Activated T-cell treated with anti-CD3 and anti-CD28 coated beads, Interleukin-2, amount 50 U/mL, for 48 hours (primary cell): Measurements from ENCODE around the gene CAD.
"Not testable (repeated sequence)": the region's sequence is repeated elsewhere in the genome, so short reads cannot be mapped to it uniquely, and the experiment has no call there.

ENCODE experiments used
- DNase-seq, 2 experiments: peaks; one replicate each; pipeline ENCODE4 v3.0.0-alpha.2; 2020

CAD gene

DNA sequence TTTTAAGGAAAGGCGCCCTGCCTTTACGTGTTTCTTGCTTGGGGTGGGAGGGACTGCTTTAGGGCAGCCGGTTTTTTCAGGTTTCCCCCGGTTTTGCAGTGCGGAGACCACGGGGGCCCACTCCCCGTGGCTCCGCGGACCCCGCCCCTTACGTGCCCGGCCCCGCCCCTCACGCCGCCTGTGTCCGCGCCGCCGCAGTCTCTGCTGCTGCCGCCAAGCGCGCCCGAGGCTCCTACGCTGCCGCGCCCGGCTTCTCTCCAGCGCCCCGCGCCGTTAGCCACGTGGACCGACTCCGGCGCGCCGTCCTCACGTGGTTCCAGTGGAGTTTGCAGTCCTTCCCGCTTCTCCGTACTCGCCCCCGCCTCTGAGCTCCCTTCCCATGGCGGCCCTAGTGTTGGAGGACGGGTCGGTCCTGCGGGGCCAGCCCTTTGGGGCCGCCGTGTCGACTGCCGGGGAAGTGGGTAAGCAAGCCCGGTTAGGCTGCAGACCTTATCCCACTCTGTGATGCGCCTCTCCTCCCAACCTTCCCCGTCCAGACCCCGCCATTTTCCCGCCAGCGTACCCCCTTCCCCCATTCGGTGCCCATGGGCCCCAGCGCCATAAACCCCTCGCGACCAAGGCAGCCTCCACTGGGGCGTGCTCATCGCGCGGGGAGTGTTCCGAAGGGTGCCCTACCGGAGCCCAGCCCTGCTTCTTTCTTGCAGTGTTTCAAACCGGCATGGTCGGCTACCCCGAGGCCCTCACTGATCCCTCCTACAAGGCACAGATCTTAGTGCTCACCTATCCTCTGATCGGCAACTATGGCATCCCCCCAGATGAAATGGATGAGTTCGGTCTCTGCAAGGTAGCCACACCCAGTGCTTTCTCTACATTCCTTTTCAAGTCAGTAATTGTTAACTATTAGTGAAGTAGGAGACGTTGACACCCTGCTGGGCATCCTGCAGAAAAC is at the start of gene CAD:
CAD (plus strand) TSS at position 197 of the 949 bp plus-strand sequence; CDS start at position 380, 183 bp downstream.
- peak; percentile 92 to 93 for DNase-seq

GRCh38 chr2:27170581-27171337 is 46.4 kb upstream of the CAD start:
- no peak for DNase-seq

- no peak for DNase-seq
Measured at GRCh38 chr2:27171351-27171848, 45.8 kb upstream of the CAD start.

GRCh38 chr2:27174638-27175037 is 42.5 kb upstream of the CAD start:
- no peak for DNase-seq

- DNase-seq, result no peak
Measured at GRCh38 chr2:27175330-27175729, 41.8 kb upstream of the CAD start.

DNA sequence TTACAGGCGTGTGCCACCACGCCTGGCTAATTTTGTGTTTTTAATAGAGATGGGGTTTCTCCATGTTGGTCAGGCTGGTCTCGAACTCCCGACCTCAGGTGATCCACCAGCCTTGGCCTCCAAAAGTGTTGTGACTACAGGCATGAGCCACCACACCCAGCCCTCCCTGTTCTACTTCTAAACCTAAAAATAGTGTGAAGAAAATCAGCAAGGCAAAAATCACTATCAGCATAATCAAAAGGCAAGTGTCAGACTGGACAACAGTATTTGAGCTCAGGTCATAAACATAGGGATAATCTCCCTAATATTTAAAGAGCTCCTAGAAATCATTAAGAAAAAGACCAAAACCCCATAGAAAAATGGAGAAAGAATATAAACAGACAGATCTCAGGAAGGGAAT is 41.4 kb upstream of the CAD start:
- DNase-seq, result not testable (repeated sequence)

DNA sequence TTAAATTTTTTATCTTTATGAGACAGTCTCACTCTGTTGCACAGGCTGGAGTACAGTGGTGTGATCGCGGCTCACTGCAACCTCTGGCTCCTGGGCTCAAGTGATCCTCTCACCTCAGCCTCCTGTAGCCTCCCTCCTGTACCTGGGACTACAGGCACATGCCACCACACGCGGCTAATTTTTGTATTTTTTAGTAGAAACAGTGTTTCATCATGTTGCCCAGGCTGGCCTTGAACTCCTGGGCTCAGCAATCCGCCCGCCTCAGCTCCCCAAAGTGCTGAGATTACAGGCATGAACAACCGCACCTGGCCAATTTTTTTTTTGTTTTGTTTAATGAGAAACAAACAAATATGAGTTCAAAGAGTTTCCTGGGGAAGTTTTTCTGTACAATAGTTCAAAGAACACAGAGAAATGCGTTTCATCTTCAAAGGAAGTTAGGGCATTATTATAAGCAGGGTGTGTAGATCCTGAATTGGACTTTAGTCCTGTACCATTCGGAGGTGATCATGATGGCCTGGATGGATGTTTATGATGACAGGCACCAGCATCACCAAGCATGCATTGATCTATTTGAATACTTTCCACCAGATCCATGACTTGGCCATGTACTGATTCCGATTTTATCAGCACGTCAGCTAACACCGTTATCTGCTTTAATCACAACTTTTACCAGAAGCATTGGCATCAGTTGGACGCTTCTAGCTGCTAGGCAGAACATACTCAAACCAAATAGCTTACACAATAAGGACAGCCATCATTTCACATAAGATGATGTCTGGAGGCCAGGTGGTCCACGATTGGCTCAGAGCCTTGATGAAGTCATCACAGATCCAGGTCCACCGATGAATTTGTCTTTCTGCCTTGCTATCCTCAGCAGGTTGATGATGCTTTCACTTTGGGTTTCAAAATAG is 39.5 kb upstream of the CAD start:
- no peak for DNase-seq

- no peak for DNase-seq
Measured at GRCh38 chr2:27178469-27178868, 38.7 kb upstream of the CAD start.

GRCh38 chr2:27179344-27180000 is 37.7 kb upstream of the CAD start:
- DNase-seq, result no peak

- DNase-seq, result no peak
Measured at GRCh38 chr2:27182346-27182745, 34.8 kb upstream of the CAD start.

GRCh38 chr2:27184115-27184514 is 33.1 kb upstream of the CAD start:
- DNase-seq, result no peak

DNA sequence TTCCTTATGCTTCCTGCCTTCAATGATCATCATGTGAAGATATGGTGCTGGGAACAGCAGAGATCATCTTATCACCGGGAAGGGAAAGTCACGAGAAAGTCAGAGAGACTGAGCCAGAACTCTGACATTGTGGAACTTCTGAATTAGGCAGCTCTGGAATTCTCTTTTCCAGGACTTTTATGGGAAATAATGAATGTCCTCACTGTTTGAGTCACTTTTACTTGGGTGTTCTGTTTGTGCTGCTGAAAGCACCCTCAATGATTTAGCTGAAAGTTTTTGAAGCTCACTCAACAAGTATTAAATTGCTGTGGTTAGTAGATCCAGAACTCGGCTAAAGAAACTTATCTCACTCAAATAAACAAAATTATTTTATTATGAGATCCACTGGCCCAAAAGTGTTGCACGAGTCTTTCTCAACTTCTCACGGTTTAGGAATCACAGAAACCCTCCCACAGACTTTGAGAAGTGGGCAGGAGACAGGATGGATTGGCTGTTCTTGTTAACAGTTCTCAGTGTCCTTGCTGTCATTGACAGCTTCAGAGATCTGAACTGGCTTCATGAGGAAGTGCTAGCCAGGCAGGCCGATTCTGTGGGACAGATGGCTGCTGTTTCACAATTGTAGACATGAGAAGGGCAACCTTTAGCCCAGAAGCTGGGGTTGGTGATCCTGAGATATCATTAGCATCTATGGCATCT is 31.7 kb upstream of the CAD start:
- DNase-seq, result no peak

GRCh38 chr2:27186613-27187345 is 30.4 kb upstream of the CAD start:
- no peak for DNase-seq

- DNase-seq, result no peak
Measured at GRCh38 chr2:27189989-27190388, 27.2 kb upstream of the CAD start.

DNA sequence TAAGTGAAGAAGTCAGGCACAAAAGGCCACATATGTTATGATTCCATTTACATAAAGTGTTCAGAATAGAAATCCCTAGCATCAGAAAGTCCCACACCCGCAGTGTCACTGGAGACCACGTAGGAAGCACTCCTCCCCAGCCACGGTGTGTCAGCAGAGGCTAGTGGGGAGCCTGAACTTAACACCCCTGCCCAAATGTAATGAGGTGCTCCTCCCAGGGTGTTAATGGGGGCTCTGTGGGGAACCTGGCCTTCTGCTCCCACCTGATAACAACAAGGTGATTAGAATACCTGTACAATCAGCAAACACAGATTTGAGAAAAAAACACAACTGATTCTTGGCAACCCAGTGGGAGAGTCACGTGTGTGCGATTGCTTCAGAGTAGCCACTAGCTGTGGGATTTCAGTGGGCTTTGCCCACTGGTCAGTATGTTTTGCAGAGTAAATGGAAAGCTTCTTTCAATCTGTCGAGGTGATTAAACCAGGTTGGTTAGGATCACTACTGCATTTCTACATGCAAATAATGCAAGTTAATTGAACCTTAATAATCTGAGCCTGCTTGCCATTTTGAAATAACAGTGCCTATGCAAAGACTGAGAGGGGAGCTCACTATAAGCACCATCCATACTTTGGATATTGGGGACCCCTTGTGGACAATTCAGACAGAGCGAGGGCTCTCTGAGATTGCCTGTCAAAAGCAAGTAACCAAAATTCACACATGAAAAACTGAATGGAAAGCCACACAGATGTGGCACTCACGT is 25.9 kb upstream of the CAD start:
- peak; percentile 39 to 41 for DNase-seq

GRCh38 chr2:27194538-27195354 is 22.4 kb upstream of the CAD start:
- DNase-seq, result no peak

- not testable (repeated sequence) for DNase-seq
Measured at GRCh38 chr2:27195799-27196198, 21.4 kb upstream of the CAD start.

DNA sequence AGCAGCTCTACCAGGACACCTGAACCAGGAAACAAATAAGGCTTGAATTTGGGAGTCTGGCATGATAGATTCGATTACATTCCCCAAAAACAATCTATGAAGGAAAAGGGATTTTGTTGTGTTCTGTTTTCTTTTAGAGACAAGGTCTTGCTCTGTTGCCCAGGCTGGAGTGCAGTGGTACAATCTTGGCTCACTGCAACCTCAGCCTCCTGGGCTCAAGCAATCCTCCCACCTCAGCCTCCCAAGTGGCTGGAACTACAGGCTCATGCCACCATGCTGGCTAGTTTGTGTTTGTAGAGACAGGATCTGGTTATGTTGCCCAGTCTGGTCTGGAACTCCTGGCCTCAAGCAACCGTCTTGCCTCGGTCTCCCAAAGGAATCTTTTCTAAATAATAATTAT is 19.1 kb upstream of the CAD start:
- DNase-seq, result not testable (repeated sequence)

DNA sequence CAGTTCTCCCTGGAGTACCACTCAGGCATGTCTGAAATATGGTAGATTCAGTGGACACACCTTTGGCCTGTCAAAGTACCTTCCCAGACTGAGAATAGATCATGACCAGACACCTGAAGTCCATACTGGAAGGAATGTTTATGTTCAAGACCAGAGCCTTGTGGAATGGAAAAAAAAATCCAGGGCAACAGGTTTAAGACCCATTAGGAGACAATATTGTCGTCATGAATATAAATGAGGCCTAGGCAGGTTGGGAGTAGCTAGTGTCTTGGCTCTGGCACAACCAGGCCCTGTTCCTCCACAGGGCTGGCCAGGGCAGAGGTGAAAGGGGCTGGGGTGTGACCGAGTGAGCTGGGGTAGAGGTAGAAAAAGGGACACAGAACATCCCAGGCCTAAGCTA is 18.5 kb upstream of the CAD start:
- DNase-seq, result no peak
